GM21515 (cell line): ENCODE data around the gene ABCC1.

Experiments
- ATAC-seq: cut with Tn5 transposase; IDR thresholded peaks from one replicate; pipeline ENCODE4 v1.9.1; 2021; ENCODE audit not compliant: unreplicated experiment

Gene ABCC1

DNA sequence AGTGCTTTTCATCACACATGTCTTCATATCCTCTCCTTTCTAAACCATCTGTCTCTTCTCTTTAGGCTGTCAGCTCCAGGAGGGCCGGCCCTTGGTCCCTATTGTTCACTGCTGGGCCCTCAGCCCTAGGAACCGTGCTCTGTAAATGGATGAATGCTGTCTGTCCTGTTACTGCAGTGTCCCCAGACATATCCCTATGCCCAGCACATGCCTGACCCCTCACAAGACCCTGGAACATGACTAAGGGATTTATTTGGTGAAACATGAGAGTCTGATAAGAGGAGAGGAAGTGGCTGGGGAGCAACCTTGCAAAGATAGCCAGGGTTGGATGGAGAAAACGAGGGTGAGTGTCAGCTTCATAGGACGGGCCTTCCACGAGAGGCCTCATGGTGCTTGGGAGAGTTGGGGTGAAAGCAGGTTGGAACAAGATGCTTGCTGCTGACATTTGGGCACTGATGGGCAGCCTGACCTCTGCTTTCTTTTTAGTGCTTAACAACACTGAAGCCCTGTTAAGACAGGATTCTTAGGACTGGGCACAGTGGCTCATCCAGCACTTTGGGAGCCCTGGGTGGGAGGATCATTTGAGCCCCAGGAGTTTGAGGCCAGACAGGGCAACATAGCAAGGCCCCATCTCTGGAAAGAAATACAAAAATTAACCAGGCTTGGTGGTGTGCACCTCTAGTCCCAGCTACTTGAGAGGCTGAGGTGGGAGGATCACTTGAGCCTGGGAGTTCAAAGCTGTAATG, 39.0 kb downstream of the ABCC1 start:
- ATAC-seq: no peak

DNA sequence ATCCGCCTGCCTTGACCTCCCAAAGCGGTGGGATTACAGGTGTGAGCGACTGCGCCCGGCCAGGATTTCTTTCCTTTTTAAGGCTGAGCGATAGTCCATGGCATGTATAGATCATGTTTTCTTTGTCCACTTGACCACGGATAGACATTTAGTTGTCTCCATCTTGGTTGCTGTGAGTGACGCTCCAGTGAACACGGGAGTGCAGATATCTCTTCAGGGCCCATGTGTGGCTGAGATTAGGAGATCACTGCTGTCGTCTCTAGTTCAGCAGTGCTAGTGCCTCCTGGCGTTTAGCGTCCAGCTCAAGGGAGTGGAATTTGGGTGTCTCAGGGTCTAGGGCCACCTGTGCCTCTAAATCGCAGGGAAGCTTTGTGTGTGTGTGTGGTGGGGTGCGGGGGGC, 41.5 kb downstream of the ABCC1 start:
- ATAC-seq: no peak

DNA sequence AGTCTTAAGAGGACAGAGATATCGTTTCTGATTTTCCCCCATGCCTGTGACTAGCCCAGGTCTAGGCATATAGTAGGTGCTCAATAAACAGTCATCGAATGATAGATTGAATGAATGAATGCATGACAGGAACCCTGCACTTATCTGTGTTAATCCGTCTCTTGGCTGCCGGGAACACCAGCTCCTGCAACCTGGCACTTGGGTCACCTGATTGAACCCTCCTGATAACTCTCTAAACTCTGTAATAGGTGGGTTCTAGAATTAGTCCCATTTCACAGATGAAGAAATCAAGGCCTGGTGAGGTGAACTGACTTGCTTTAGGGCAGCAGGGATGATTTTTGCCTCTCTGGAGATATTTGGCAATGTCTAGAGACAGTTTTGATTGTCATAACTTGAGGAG, 43.7 kb downstream of the ABCC1 start:
- no peak for ATAC-seq

DNA sequence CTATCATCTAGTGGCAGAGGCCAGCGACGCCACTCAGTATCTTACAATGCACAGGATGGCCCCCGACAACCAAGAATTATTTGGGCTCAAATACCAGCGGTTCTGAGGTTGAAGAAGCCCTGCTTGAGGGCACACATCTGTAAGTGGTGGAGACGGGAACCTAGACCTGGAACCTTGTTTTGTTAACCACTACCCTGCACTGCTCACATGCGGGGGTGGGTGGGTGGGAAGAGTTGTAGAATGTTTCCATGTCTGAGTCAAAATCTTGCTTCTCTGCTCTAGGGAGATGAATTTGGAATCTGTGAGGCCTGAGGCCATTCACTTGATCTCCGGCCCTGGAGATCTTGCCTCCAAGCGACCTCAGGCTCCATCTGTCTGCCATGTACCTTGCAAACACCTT, 44.1 kb downstream of the ABCC1 start:
- ATAC-seq: no peak

DNA sequence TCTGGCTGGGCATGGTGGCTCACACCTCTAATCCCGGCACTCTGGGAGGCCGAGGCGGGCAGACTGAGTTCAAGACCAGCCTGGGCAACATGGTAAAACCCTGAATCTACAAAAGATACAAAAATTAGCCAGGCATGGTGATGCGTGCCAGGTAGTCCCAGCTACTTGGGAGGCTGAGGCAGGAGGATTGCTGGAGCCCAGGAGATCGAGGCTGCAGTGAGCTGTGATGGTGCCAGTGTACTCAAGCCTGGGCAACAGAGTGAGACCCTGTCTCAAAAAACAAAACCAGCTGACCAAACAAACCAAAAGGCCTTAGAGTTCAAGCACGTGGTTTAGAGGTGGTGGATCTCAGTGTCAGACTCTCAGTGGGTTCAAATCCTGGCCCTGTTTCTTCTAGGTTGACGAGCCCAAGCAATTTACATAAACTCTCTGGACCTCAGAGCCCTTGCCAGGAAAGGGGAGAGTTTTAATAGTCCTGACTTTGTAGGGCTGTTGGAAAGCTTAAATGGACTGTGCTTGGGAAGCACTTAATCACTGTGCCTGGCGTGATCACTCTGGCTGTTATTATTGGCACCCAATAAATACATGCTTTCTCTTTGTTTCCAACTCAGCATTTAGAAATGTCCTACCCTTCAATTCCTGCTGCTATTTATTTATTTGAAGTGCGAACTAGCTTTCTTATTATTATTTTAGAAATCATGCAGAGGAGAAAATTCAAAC, 44.7 kb downstream of the ABCC1 start:
- ATAC-seq: no peak

DNA sequence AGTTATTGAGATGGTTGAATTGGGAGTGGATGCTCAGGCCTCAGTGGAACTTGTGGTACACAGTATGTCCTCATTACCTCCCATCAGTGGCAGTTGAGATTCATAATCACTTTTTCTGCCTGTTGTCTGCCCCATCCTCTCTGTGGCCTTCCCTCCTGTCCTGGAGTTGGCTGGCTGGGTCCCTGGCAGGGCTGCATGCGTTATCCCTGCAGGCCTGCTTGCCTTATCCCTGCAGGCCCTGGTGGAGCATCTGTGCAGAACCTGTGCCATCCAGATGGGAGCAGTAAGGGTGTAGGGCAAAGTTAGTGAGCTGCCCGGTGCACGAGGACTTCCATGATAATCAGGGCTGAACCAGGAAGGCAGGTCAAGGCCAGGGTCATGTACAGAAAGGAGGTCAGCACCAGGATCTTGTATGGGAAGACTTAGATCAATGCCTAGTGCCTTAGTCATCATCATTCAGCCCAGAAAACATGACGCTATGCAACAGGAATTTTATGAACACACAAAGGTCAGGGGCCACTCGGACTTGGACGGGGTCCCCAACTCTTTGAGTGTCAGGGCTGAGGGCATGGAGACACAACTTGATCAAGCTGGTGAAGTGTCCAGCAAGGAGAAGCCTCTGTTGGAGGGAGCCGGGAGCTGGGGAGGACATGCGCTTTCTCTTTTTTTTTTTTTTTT, 47.2 kb downstream of the ABCC1 start:
- no peak for ATAC-seq

DNA sequence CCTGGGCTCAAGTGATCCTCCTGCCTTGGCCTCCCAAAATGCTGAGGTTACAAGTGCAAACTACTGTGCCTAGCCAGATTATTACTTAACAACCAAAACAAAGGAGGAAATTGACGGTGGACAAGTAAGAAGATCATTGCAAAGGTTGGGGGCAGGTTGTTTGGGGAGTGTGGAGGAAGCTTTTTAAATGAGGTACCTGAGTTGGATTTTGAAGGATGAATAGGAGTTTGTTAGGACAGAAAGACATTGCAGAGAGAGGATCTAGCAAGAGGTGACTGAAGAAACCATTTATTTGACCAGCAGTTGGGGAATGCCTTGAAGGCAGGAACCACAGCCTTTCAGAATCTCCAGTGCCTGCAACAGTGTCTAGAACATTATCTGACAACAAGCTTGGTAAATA, 51.3 kb downstream of the ABCC1 start:
- no peak for ATAC-seq

DNA sequence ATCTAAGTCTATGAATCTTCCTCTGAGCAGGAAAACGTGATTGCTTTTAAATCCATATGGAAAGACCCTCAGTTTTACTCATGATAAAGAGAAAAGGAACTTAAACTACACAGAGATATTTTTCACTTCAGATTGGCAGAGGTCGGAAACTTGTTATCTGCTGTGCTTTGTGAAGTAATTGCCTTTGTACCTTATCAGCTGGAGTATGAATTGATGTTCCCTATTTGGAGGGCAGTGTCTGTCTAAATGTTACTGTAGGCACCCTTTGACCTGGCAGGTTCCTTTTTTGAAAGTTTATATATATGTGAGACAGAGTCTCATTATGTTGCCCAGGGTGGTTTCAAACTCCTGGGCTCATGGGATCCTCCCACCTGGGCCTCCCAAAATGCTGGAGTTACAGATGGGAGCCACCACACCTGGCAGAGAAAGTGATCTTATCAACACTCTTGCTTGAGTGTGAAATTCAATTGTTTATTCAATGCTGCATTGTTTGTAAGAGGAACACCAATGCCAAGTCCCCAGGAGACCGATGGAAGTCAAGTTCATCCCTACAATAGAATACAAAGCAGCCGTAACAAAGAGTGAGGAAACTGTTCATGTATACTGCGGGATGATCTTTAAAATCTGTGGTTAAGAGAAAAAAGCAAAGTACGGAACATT, 52.3 kb downstream of the ABCC1 start:
- ATAC-seq: no peak

DNA sequence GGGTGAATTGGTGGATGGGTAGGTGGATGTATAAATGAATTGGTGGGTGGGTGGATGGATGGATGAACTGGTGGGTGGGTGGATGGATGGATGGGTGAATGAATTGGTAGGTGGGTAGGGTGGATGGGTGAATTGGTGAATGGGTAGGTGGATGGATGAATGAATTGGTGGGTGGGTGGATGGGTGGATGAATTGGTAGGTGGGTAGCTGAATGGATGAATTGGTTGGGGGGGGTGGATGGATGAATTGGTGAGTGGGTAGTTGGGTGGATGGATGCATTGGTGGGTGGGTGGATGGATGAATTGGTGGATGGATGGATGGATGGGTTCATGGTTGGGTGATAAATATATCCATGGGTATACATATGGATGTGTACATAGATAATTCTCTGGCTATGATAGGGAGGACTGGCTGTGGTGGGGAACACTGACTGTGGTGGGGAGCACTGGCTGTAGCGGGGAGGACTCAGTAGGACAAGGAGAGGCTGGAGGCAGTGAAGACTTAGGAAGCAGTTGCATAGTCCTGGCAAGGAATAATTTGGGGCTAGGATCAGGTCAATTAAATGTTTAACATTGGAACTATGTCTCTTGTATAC, 54.4 kb downstream of the ABCC1 start:
- no peak for ATAC-seq

DNA sequence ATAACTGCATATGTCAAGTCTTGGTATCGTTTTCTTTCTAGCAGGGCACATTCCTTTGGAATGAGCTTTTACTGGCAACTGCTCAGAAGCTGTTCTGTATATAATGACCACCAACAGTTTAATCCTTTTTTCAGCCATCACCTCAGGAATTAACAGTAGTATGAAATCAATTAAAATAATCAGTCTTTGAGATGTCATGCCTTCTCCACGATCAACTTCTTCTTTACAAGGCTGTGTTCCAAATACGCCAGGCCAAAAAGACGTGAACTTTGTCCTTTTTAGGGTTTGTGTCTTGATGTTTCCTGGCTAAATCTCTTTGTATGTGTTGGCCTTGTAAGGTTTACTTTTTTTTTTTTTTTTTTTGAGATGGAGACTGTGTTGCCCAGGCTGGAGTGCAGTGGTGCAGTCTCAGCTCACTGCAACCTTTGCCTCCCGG, 54.9 kb downstream of the ABCC1 start:
- ATAC-seq: no peak

DNA sequence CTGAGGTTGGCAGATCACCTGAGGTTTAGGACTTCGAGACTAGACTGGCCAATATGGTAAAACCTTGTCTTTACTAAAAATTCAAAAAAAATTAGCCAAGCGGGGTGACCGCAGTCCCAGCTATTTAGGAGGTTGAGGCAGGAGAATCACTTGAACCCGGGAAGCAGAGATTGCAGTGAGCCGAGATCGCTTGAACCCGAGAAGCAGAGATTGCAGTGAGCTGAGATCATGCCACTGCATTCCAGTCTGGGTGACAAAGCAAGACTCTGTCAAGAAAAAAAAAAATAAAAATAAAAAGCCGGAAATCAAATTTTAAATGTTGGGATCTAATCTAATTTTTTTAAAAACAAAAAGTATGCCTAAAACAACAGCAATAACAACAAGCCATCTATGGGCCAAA, 56.3 kb downstream of the ABCC1 start:
- no peak for ATAC-seq

DNA sequence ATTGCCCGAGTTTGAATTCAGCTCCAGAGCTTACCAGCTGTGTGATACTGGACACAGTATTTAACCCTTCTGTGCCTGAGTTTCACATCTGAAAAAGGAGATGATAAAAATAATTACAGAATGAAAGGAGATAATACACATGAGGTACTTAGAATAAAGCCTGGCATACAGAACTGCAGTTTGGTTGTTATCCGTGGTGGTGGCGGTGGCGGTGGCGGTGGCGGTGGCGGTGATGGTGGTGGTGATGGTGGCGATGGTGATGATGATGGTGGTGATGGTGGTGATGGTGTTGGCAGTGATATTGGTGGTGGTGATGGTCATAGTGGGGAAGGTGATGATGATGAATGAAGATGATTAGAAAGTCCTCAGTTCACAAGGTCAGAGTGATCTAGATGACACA, 57.2 kb downstream of the ABCC1 start:
- no peak for ATAC-seq

DNA sequence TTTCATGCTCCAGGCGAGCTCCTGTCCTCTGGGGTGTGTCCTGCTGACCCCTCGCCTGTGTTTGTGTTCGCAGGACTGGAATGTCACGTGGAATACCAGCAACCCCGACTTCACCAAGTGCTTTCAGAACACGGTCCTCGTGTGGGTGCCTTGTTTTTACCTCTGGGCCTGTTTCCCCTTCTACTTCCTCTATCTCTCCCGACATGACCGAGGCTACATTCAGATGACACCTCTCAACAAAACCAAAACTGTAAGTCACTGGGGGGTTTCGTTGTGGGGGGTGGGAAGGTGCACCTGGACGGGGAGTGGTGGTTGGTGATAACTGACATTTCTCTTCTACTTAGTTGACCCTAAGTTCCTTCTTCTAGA, 58.3 kb downstream of the ABCC1 start:
- ATAC-seq: peak; percentile 55

DNA sequence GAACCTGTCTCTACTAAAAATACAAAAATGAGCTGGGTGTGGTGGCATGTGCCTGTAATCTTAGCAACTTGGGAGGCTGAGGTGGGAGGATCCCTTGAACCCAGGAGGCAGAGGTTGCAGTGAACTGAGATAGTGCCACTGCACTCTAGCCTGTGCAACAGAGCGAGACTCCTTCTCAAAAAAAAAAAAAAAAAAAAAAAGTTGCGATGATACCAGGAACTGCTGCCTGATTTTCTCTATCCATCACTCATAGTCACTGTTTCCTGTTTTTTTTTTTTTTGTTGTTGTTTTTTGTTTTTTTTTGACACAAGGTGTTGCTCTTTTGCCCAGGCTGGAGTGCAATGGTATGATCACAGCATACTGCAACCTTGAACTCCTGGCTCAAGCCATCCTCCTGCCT, 59.2 kb downstream of the ABCC1 start:
- ATAC-seq: no peak

DNA sequence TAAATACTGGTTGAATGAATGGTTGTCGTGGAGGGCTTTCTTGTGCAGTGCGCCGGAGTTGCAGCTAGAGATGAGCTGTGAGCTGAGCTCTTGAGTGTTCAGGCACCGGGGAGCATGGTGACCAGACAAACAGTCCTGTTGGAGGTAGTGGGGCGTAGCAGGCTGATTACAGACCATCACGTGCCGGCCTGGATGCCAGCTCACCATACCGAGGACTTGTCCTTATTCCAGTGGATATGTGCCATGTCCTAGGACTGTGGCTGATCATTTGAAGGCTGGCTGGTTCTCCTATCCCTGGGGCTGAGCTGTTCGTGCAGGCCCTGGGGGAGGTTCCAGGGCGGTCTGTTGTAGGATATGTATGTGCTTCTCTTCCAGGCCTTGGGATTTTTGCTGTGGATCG, 60.0 kb downstream of the ABCC1 start:
- no peak for ATAC-seq

DNA sequence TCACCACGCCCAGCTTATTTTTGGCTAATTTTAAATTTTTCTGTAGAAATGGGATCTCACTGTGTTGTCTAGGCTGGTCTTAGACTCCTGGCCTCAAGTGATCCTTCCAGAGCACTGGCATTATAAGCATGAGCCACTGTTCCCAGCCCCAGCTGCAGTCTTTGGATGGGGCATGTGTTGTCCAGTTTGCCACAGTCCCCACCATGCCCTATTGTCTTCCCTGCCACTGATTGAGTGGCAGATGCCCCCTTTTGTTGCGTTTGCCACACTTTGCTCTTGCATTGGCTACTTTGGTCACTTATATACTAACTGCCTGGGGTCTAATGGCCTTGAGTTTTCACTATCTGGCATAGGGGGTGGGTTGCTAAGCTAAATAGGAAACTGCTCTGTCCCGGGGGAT, 60.8 kb downstream of the ABCC1 start:
- ATAC-seq: no peak

DNA sequence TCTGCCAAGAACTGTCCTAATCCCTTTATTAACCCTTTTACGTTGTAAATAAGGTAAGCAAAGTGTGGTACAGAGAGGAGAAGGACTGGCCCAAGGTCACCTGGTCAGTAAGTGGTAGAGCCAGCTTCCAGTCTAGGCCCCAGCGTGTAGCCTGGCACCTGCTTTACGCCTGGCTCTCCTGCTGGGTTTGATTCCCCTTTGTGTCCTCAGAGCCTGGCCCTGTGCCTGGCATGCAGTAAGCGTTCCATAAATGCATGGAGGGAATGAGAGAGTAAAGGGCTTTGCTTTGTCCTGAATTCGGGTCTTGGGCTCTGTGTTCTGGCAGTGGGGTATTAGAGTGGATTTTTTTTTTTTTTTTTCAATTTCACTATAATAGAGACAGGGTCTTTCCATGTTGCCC, 62.7 kb downstream of the ABCC1 start:
- no peak for ATAC-seq

DNA sequence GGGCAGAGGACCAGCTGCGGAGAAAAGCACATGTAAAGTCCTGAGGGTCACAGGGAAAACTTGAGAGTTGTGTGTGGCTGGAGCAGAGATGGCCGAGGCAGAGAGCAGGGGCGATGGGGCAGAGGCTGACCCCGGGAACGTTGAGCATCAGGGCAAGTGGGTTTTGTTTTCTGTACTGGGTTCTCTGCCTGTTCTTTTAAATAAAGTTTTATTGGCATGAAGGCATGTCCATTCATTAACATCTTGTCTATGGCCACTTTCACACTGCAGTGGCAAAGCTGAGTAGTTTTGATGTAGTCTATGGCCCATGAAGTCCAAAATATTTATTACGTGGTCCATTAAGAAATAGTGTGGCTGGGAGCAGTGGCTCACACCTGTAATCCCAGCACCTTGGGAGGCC, 64.4 kb downstream of the ABCC1 start:
- ATAC-seq: no peak

DNA sequence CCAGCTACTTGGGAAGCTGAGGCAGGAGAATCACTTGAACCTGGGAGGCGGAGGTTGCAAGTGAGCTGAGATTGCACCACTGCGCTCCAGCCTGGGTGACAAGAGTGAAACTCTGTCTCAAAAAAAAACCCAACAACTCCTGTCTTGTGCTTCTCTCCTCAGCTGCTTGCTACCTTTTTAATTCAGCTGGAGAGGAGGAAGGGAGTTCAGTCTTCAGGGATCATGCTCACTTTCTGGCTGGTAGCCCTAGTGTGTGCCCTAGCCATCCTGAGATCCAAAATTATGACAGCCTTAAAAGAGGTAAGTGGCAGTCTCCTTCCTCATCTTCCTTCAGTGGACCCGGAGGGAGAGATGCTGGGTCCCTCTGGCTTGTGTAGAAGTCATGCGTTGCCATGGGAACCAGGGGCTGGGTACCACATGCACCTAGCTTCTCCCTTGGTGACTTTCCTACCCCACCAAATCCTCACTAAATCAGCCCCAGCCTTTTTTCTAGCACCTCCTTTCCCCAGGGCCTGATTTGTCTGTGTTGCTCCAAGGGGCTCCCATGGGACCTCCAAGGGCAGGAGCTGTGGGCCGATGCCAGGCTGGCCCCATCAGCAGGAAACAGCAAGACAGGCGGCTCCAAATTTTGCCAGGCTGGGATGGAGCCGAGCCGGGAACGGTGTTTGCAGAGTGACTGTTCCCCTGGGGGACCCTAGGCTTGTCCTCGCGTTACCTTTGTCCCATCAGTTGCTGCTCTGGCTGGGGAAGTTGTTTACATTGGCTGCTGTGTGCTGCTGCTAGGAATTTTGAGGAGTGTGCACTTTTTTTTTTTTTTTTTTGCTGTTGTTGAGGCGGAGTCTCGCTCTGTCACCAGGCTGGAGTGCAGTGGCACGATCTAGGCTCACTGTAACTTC, 65.2 kb downstream of the ABCC1 start:
- ATAC-seq: no peak

DNA sequence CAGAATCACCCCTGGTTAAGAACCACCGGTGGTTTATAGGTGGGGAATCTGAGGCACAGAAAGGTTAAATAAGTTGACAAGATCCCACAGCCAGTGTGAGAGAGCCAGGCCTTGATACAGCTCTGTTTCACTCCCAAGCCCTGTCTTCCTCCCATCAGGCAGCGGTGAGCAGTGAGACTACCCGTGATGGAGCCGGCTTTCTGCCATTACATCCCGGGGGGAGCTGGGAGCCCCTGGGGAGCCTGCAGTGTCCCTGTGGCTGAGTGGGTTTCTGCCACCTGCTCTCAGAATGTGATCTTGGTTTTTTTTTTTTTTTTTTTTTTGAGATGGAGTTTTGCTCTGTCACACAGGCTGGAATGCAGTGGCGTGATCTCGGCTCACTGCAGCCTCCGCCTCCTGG, 66.4 kb downstream of the ABCC1 start:
- ATAC-seq: no peak
